HG02610 (cell line): Measurements from ENCODE around the gene NEDD8.

Source experiments
- ATAC-seq: cut with Tn5 transposase; IDR thresholded peaks from one replicate; pipeline ENCODE4 v1.9.1; 2021; ENCODE audit warnings: mild to moderate bottlenecking, moderate library complexity; ENCODE audit not compliant: unreplicated experiment

Gene NEDD8

DNA sequence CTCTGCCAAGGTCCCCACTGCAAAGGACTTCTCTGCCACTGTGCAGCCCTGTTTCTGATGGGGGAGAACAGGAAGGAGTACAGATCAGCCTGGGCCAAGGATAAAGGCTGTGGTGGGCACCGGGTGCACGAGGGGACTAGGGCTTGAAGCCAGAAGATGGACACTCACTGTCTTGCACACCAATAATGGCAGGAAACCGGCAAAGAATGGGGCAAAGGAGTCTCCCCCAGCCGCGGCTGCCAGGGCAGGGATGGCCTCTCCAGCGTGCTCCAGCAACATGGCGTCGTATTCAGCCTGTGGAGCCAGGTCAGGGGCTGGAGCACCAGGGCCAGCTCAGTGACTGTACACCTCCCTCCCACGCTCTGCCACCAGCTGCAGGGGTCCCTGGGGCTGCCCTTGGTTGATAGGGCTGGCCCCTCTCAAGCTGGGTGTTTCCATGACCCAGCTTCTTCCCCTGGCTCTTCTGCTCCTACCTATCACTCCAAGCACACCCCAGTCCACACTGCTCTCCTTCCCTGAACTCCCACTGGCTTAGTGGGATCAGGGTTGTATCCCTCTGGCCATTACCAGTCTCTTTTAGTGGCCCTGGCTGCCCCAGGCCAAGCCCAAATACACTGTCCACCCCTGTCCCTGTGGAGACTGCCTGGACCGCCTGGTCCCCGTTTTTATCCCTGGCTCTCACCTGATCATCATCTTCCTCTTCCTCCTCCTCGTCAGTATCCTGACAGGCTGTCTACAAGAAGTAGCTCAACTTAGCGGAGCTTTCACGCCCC lies 49.9 kb downstream of the NEDD8 start:
- no peak for ATAC-seq

DNA sequence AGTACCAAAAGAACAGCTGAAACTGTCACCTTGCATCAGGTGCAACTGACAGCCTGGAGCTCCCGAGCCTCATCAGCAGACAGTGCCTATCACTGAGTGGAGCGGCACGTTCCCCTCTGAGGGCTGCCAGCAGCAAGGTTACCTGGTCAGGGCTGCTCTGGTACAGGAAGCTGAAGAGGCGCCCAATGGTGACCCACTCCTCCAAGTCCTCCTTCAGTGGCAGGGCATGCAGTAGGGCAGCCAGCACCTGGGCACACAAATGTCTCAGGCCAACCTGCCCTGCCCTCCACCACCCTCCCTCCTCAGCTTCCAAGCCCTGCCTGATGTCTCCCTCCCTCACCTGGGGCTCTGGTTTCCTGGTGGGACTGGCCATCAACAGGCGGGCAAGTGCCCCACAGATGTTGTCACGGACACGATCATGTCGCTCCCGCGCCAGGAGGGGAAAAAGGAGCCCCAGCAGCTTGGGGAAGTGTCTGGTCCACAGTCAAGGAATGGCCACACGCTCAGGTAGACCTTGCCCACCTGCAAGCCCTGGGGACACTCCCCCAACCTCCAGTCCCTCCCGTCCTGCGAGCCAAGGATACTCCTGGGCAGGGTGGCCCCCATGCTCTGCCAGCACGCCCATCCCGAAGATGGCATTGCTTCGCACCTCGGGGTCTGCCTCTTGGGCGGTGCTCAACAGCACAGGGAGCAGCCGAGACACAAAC lies 50.6 kb downstream of the NEDD8 start:
- no peak for ATAC-seq

DNA sequence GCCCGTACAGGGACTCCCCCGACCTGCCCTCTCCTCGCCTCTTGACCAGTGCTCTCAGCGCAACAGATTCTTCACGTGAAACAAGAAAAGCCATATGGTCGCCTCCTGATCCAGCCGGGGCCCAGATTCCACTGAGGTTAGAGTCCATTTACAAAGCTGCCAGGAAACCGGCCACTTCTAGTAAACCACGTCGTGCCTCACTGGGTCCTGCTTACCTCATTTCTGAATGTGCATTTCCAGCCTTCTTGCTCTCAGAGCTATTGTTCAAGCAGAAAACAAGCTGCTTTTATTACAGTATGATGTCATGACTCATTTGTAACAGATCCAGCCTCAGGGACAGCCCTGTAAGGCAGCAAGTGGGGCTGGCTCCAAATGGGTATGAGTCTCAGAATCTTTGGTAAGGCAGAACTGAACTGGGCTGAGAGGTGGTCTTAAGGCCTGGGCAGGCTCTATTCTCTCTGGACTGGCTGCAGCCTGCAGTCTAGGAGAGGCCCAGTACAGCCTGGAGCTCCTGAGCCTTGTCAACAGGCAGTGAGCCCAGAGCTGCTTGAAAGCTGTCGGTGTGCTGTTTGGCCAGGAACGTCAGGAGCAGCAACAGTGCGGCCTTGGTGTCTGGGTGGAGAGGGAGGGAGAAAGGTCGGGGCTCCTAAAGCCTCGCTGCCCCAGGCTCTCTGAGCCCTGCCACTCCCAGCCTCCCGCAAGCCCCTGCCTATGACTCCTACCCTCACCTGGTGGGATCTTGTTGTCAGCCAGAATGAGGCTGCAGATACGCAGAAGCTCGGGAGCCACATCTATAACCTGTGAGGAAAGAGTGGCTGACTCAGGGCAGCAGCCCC lies 52.0 kb downstream of the NEDD8 start:
- no peak for ATAC-seq

DNA sequence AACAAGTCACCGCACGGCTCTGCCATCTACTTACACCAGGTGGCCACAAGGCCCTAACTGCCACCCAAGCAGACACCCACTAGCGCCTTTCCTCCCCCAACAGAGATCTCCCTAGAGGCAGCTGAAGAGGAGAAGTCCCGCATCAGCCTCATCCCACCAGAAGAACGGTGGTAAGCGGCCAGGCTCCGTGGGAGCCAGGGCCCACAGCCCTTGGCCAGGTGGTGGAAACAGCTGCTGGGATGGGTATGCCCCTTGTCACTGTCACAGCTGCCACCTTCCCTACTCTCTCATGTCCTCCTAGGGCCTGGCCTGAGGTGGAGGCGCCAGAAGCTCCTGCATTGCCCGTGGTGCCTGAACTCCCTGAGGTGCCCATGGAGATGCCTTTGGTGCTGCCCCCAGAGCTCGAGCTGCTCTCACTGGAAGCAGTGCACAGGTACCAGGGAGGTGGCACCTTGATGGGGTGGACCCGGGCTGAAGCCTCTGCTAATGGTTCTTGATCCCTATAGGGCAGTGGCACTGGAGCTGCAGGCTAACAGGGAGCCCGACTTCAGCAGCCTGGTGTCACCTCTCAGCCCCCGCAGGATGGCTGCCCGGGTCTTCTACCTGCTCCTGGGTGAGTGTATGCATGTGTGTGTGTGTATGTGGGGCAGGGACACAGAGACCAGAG lies 52.7 kb downstream of the NEDD8 start:
- ATAC-seq = no peak

DNA sequence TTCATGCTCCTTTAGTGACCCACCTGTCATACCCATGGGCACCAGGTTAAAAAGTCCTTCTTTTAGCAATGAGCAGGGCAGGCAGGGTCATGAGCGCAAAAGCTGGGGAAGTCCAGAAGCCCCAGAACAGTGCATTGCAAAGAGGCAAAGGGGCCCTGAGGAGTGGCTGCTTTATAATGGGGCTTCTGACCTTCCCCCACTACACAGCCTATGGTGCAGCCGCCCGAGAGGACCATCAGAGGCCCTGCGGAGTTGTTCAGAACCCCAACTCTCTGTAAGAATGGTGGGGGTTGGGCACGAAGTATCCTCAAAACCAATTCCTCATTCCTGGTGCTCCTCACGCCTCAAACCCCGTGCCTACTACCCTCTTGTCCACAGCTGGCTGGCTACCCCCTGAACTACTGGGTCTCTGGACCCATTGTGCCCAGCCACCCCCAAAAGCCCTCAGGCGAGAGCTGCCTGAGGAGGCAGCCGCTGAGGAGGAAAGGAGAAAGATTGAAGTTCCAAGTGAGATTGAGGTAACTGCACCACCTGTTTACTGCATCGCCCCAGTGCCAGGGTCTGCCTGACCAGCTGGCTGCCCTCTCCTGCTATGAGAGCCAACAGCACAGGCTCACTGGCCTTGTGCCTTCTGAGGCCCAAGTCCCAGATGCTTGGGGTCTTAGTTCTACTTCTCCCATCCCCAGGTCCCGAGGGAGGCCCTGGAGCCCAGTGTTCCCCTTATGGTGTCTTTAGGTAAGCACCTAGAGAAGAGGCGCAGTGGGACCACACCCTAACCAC lies 53.6 kb downstream of the NEDD8 start:
- no peak for ATAC-seq

DNA sequence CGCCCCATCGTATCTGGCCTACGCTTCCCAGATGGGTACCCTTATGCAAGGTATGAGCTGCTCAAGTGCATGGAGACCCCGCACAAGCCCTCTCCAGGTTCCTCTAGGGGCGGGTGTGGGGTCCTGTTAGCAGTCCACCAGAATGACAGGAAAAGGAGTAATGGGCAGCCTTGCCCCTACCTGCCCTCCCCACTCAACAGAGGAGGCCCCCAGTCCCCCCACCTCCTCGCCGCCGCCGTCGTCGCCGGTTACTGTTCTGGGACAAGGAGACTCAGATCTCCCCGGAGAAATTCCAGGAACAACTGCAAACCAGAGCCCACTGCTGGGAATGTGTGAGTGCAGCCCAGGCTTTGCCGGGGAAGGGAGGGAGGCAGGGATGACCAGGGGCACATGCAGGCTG lies 54.3 kb downstream of the NEDD8 start:
- no peak for ATAC-seq

DNA sequence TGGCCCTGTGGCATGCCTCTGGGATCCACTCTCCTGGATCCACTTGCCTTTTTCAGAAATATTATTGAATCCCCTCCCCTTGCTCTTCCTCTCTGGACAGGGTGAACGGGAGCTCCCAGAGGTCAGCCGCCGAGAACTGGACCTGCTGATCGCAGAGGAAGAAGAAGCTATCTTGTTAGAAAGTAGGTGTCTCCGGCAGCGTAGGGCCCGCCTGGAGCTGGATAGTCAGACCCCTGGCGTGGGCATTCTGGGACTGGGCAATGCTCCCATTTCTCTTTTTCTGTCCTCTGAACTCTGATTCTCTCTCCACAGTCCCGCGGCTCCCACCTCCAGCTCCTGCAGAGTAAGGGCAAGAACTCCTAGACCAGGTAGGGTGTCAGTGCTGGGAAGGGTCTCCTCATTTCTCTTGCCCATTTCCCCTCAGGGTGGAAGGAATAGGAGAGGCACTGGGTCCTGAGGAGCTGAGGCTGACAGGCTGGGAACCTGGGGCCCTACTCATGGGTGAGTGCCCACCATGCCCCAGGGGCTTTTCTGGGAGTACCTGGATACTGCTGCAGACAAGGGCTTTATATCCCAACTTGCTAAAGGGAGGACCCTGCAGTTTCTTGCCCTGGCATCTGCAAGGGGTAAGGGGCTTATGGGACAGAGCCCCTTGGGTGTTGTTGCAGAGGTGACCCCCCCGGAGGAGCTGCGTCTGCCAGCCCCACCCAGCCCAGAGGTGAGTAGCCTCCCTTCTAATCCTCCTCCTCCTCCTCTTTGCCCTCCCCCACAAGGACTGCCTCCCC lies 54.9 kb downstream of the NEDD8 start:
- ATAC-seq = no peak

DNA sequence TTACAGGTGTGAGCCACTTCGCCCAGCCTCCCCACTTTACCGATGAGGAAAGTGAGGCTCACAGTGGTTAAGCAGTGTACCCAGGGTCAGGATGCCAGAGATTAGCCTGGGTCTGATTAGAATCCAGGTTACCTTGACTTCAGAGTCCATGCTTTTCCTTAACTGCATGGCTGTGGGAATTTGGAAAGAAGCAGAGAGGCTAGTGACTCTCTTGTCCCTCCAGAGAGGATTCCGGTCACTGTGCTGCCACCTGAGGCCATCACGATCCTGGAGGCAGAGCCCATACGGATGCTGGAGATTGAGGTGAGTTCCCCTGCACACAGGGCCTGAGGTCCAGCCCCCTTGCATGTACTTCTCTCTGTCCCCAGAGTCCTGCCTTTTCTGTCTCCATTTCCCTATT lies 55.6 kb downstream of the NEDD8 start:
- no peak for ATAC-seq

DNA sequence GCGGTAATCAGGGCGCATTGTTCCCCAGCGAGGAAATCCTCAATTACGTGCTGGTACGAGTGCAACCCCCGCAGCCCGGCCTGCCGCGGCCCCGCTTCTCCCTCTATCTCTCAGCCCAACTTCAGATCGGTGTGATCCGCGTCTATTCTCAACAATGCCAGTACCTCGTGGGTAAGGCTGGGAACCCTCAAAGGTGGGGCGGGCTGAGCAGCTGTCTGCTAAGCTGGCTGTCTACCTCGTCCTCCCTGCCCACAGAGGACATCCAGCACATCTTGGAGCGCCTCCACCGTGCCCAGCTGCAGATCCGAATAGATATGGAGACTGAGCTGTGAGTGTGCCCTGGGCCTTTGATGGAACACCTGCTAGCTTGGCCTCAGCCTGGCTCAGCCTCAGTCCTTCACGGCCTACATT lies 59.3 kb downstream of the NEDD8 start:
- ATAC-seq = no peak

DNA sequence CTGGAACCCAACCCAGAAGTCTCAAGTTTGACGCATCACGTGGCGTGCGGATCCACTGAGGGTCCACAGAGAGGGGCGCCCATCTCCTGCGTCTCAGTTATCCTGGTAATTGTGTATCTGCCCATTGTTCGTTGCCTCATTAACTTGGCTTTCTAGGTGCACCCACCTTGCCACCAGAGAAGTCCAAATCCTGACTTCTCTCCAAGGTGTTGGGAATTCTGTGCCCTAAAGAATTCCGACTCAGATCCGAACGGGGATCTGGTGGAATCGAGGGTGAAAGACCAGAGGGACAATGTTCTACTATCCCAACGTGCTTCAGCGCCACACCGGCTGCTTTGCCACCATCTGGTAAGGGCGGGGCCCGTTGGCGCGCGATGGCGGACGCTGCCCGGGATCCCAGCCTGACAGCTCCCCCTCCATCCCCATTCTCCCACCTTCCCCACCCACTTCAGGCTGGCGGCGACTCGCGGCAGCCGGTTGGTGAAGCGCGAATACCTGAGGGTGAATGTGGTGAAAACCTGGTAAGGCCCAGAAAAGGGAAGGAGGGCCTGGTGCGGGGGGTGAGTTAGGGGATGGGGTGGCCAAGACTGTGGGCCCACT lies 59.8 kb downstream of the NEDD8 start:
- ATAC-seq = no peak

DNA sequence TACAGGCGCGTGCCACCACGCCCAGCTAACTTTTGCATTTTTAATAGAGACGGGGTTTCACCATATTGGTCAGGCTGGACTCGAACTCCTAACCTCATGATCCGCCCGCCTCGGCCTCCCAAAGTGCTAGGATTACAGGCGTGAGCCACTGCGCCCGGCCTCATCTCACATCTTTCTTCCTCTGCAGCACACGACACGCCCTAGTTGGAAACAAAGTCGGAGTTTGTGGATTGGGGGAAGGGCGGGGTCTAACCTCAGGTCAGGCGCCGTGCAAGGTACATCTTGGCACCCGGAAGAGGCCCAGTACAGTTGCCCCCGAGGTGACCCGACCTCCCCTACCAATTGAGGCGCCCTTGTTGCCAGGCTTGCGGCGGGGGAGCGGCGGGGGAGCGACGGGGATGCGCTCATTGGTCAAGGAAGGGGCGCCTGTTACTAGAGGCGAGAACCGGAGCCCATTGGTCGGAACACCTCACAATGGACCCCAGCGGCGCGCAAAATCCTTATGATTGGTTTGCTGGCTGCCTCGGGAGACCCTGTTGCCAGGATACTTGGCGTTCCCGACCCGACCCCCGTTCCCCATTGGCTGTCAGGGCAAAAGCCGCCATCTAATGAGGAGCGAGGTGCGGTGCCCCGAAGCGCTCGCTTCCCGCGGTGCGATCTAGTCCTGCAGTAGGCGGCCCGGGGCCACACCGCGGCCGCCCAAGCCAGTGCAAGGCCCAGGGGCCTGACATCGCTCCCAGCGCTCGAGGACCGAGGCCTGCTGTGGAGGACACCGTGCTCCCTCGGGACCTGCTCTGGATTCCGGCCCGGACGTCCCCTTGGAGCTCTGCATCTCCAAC lies 60.5 kb downstream of the NEDD8 start, which contains the start of gene REC8:
REC8 (plus strand) TSS at position 659 of the 839 bp plus-strand sequence. CDS start 473 bp downstream, outside the sequence.
- peak; percentile 60 for ATAC-seq

DNA sequence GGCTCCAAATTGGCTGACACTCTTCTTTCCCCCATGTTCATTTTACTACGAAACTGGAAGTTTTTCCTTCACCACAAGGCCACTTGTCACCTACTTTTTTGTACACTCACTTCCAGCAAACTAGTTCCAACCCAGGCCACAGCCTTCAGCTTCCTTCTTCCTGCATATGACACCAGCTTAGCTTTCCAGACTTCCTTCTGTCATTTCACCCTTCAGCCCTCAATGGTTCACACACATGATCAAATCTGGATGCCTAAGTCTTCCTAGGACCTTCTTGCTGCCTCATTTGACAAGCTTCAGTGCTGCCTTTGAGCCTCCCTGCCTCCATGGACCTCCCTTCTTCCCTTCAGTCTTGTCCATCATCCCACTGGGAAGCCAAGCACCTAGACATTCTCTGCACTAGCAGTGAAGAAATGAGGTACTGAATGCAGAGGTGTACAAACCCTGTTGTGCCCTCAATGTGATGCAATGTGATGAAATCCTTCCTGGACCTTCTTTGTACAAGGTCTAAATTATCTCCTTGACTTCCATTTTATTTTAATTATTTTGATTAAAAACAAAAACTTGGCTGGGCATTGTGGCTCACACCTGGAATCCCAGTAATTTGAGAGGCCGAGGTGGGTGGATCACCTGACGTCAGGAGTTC lies 64.6 kb downstream of the NEDD8 start:
- no peak for ATAC-seq
